GM19043 (cell line): ENCODE measurements around the gene CAP2.

Source experiments
- ATAC-seq: cut with Tn5 transposase; IDR thresholded peaks from one replicate; pipeline ENCODE4 v1.9.1; 2021; ENCODE audit warnings: low read depth; ENCODE audit not compliant: unreplicated experiment

The CAP2 gene

GRCh38 chr6:17392978-17393891 is at the start of gene CAP2:
TSS of gene CAP2 (plus strand) at chr6:17393595. CDS start at chr6:17421556, 27,961 bp downstream.
- ATAC-seq = no peak

DNA sequence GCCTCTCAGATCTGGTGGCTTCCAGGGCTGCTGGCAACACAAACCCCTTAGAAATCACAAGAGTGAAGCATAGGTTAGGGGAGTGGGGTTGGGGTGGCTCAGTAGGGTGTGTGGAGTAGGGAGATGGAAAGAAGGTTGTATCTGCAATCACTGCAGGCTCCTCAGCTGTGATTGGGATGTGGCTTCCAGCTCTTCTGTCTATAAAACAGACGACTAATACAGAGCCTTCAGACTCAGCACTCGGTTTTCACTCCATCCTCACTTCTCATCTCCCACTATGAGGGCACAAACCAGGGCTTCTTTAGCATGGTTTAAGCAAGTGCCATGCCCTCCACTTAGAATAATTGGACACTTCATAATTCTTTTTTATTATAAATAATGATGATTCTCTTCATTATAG is 46.4 kb upstream of the CAP2 start:
- ATAC-seq = no peak

- ATAC-seq = no peak
These were observed 44.0 kb upstream of the CAP2 start for GRCh38 chr6:17349427-17349826.

GRCh38 chr6:17352302-17352701 is 41.1 kb upstream of the CAP2 start:
- ATAC-seq = no peak

DNA sequence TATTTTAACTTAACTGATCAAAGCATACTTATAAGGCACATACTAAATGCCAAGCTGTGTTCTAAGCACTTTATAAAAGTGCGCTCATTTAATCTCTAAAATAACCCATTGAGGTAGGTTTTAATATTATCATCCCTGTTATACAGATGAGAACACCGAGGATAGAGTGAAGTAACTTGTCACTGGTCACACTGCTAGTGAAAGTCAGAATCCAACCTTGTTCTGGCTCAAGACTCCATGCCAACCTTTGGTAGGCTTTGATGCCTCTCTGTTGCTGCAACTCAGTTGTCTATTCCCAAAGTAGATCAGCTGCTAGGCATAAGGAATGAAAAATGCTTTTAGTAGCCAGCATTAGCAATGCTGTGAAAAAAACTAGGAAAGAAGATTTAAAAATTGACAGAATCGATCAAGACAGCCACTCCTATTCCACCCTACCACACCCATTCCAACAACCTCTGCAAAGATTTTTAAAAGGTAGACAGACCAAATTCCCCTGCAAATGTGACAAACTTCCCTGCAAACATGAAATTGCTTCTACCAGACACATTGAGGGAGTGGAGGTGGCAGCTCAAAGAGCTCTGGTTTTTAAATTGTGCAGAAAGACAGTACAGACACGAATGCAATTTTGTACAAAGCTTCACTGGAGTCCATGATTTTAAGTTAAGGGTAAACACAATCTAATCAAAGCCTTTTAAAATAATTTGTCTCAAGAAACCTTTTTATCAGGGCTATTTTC is 39.8 kb upstream of the CAP2 start:
- no peak for ATAC-seq

DNA sequence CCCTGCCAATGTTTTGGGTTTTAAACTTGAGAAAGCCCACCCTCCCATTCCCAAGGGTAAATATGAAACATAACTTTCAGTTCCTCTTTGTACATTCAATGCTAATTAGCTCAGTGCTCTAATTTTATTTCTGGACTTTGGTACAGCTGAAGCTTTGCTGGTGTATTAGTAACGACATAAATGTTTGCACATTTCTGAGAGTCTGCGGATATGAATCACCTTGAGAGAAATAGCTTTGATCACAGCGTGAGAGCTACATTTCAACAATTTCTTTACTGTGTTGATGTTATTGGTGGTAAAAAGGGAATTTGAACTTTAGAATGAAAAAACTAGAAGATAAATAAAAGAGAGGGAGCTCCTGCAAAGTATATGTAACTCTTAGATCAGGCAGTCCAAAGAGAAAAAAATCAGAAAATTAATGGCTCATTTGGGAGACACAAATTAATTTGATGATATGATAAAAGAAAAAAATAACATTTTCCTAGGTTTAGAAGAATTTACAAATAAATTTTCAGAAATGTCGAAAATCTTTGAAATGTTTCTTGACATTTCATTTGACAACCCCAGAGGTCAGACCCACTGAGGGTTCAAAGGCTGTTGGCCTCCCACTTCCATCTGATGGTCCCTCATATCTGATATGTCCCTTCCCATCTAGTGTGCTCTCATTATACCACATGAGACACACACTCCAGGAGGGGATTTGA is 38.5 kb upstream of the CAP2 start:
- ATAC-seq = no peak

GRCh38 chr6:17355404-17355774 is 38.0 kb upstream of the CAP2 start:
- no peak for ATAC-seq

GRCh38 chr6:17358515-17358914 is 34.9 kb upstream of the CAP2 start:
- ATAC-seq = no peak

DNA sequence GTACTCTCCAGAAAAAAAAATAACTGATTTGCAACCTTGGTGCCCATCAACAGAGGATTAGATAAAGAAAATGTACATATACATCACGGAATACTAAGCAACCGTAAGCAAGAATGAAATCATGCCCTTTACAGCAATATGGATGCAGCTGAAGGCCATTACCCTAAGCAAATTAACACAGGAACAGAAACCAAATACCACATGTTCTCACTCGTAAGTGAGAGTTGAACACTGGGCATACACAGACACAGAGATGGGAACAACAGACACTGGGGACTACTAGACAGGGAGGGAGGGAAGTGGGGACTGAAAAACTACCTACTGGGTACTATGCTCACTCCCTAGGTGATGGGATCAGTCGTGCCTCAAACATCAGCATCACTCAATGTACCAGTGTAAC is 32.8 kb upstream of the CAP2 start:
- no peak for ATAC-seq

GRCh38 chr6:17361013-17361412 is 32.4 kb upstream of the CAP2 start:
- no peak for ATAC-seq

GRCh38 chr6:17365961-17366360 is 27.4 kb upstream of the CAP2 start:
- no peak for ATAC-seq

- no peak for ATAC-seq
These were observed 25.5 kb upstream of the CAP2 start for GRCh38 chr6:17367868-17368267.

GRCh38 chr6:17381424-17382147 is 11.8 kb upstream of the CAP2 start:
- no peak for ATAC-seq

GRCh38 chr6:17385660-17386059 is 7.7 kb upstream of the CAP2 start:
- no peak for ATAC-seq

GRCh38 chr6:17388365-17388764 is 5.0 kb upstream of the CAP2 start:
- no peak for ATAC-seq

GRCh38 chr6:17389274-17389847 is 4.0 kb upstream of the CAP2 start:
- no peak for ATAC-seq

DNA sequence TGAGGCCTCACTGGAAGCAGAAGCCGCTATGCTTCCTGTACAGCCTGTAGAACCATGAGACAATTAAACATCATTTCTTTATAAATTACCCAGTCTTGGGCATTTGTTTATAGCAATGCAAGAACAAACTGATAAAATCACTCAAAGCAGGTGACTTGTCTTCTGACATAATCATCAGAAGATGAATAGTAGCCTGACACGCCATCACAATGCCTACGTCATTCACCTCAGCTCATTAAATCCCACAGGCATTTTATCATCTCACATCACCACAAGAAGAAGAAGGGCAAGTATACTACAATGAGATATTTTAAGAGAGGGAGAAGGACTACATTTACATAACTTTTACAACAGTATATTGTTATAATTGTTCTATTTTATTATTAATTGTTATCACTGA is 3.1 kb upstream of the CAP2 start:
- ATAC-seq = no peak

GRCh38 chr6:17391976-17392375 is 1.4 kb upstream of the CAP2 start:
- no peak for ATAC-seq

DNA sequence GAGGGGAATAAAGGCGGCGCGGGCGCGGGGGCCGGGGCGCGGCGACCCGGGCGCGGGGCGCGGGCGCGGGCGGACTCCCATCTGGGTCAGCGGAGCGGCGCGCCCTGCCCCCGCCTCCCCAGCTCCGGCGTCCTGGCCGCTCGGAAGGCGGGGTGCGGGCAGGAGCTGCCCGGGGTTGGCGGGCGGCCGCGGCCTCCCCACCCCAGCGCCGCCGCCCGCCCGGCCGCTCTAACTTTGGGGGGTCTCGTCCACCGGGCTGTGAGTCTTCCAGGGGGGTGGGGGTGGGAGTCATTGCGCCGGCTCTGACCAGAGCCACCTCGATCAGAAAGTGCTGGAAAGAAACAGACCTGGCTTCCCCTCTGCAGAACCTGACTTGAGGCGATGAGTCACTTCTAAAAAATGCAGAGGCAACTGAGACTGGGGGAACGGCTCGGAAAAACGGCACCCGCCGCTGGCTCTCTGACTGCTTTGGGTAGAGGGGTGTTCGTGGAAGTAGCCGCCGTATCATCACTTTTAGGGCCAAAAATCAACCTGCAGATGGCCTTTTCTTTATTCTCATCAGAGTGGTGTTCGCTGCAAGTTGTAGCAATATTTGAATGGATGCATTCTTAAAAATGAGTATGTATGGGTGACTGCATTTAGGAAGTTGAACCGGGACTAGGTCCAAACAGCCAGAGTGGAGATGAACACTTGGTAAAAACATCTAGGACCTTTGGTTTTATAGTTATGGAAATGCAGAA is 667 bp downstream of the CAP2 start:
- no peak for ATAC-seq

GRCh38 chr6:17395112-17395511 is 1.7 kb downstream of the CAP2 start:
- ATAC-seq = no peak
